Panc1 (cell line): Measurements from ENCODE around the gene PAOX. TPM values are rescaled to one million over a fixed set of nuclear protein-coding genes. Genes with fewer than 3 reads are reported as not detected.

Experiments used
- ATAC-seq: fragments of 200-7000 bp; cut with Tn5 transposase; 2 replicates; pipeline ENCODE4 v1.9.1; 2020; ENCODE audit warnings: mild to moderate bottlenecking, moderate library complexity
- Bru-seq: library from RNA; stranded (reverse); fragments of 400-500 nt; gene quantifications from one replicate; lab custom pipeline; 2021; lab: Mats Ljungman, UMichigan
- BruChase-seq, 2 experiments: library from RNA; stranded (reverse); fragments of 400-500 nt; gene quantifications; one replicate each; lab custom pipeline; 2021; lab: Mats Ljungman, UMichigan
- BruUV-seq: library from RNA; stranded (reverse); fragments of 400-500 nt; replicated peaks from 2 replicates; lab custom pipeline; 2021; lab: Mats Ljungman, UMichigan
- CTCF ChIA-PET: fragments of 300-600 bp; sonication (Branson Sonifier 250); formaldehyde crosslinking; loops from one replicate; lab custom pipeline; 2022; ENCODE audit warnings: antibody characterized with exemption; lab: Charles Lee
- POLR2A ChIA-PET: fragments of 300-600 bp; sonication (Branson Sonifier 250); formaldehyde crosslinking; loops from one replicate; lab custom pipeline; 2022; ENCODE audit warnings: antibody characterized with exemption; lab: Charles Lee
- DNase-seq: peaks from one replicate; pipeline ENCODE4 v3.0.0-alpha.2; 2010; ENCODE audit warnings: low read depth, low spot score
- H3K27ac ChIP-seq: 2 replicates; pipeline ENCODE4 v1.5.1; 2011; ENCODE audit warnings: mild to moderate bottlenecking, low read length, inconsistent platforms
- H3K27me3 ChIP-seq: fragments of 200-500 bp; sonication (Bioruptor generic); 2 replicates; pipeline ENCODE4 v1.6.0; 2014; ENCODE audit warnings: low read length, inconsistent platforms; ENCODE audit not compliant: control insufficient read depth, insufficient read depth
- H3K36me3 ChIP-seq: fragments of 200-500 bp; sonication (Bioruptor generic); 2 replicates; pipeline ENCODE4 v1.5.1; 2014; ENCODE audit warnings: inconsistent platforms, mild to moderate bottlenecking, low read length, moderate library complexity; ENCODE audit not compliant: control insufficient read depth, insufficient read depth
- H3K4me1 ChIP-seq: 2 replicates; pipeline ENCODE4 v1.5.1; 2011; ENCODE audit warnings: inconsistent platforms, mild to moderate bottlenecking, low read length, moderate library complexity; ENCODE audit not compliant: control insufficient read depth, insufficient read depth
- H3K4me3 ChIP-seq, 2 experiments: 2 replicates each; pipeline ENCODE4 v1.5.1; 2011 to 2012; ENCODE audit warnings: low read depth in 2 of 2, low read length in 2 of 2, mild to moderate bottlenecking in 2 of 2, inconsistent platforms in 1 of 2, moderate library complexity in 1 of 2
- H3K9me3 ChIP-seq: fragments of 200-500 bp; sonication (Bioruptor generic); 2 replicates; pipeline ENCODE4 v1.5.1; 2014; ENCODE audit warnings: low read depth, mild to moderate bottlenecking, inconsistent platforms, low read length, moderate library complexity; ENCODE audit not compliant: control insufficient read depth, insufficient read depth
- CTCF ChIP-seq: fragments of 450-650 bp; IDR thresholded peaks from 2 replicates; pipeline ENCODE4 v1.5.1; 2017; ENCODE audit warnings: mild to moderate bottlenecking
- POLR2AphosphoS5 ChIP-seq: IDR thresholded peaks from 2 replicates; pipeline ENCODE4 v1.6.1; 2012; ENCODE audit warnings: mild to moderate bottlenecking, low read depth, low read length, moderate library complexity
- REST ChIP-seq, 2 experiments: IDR thresholded peaks; 2 replicates each; pipeline ENCODE4 v1.6.1; 2011 to 2012; ENCODE audit warnings: low read depth in 2 of 2, control low read depth in 1 of 2, low read length in 1 of 2, mild to moderate bottlenecking in 1 of 2, moderate library complexity in 1 of 2; ENCODE audit not compliant: insufficient read depth in 1 of 2
- SIN3A ChIP-seq: IDR thresholded peaks from 2 replicates; pipeline ENCODE4 v1.6.1; 2012; ENCODE audit warnings: low read depth, mild to moderate bottlenecking, low read length, moderate library complexity, borderline replicate concordance; ENCODE audit not compliant: insufficient read depth
- TCF7L2 ChIP-seq: IDR thresholded peaks from 2 replicates; pipeline ENCODE4 v1.6.1; 2011; ENCODE audit warnings: mild to moderate bottlenecking, low read depth, low read length, inconsistent platforms
- in situ Hi-C: cut with HindIII; loops from 2 replicates; pipeline ENCODE4 v1.10.0; 2016; ENCODE audit warnings: low sequenced_read_pairs, low pct_unique_long_range_greater_than_20kb
- intact Hi-C: fragments of 100-400 bp; cut with micrococcal nuclease; formaldehyde crosslinking; loops from one replicate; pipeline ENCODE4 v1.10.0; 2022; ENCODE audit not compliant: unreplicated experiment
- long read RNA-seq: library from polyadenylated mRNA; unstranded; transcript quantifications from one replicate; pipeline ENCODE4 v2.0.0, GENCODE V29; 2021; ENCODE audit not compliant: unreplicated experiment
- polyA plus RNA-seq: library from polyadenylated mRNA; unstranded; fragments of >200 nt; gene quantifications from one replicate; pipeline ENCODE4 v1.2.1, GENCODE V29; 2012; ENCODE audit warnings: missing spikeins; ENCODE audit not compliant: insufficient read length
- total RNA-seq: library from RNA; stranded (reverse); gene quantifications from one replicate; pipeline ENCODE4 v1.2.1, GENCODE V29; 2021; ENCODE audit not compliant: unreplicated experiment

The PAOX gene
- total RNA-seq (9.3 TPM), Bru-seq, nascent RNA (percentile 53 among the genes with signal in this experiment), BruChase-seq, experiment 1, labeled RNA remaining after a 2-hour chase (percentile 58 among the genes with signal in this experiment), BruChase-seq, experiment 2, labeled RNA remaining after a 6-hour chase (percentile 57 among the genes with signal in this experiment)
- 11.0 TPM for polyA plus RNA-seq
- long read RNA-seq, partial matches to known transcripts, result 3 of 11 reads
- long read RNA-seq, other reads (novel, unspliced or antisense), result 4 of 11 reads

- ATAC-seq (peak; percentile 75), DNase-seq (no peak)
- H3K27ac ChIP-seq, result peak within 1 kb of the TSS; percentile 69
- BruUV-seq, result no TSS peak
- no peaks in the 10 kb centered on the region for H3K27me3 ChIP-seq
- TF ChIP-seq REST (IDR thresholded peaks at IDR 0.05; ENCODE audit: insufficient read depth in 1 of 2, low read depth in 2 of 2, low read length in 1 of 2) (no peak), POLR2AphosphoS5 (0 out of 2 replicates have a peak, but pooled peaks have one; percentile 37)
- H3K36me3 ChIP-seq, result no peaks in the 10 kb centered on the region
- H3K4me3 ChIP-seq, result peak within 1 kb of the TSS; percentile 77 to 78
- intact Hi-C loops (no loop called here), in situ Hi-C loops (no loop called here)
- ChIA-PET CTCF (no interaction called here), POLR2A (no interaction called here)
- 0 out of 2 replicates have a peak, but pooled peaks cover 3% of the 10 kb centered on the region for H3K4me1 ChIP-seq
- H3K9me3 ChIP-seq, result no peaks in the 10 kb centered on the region
These were observed at the start of gene PAOX for GRCh38 chr10:133379152-133379800. Gene PAOX, plus strand, starts transcription at chr10:133379262. Its CDS starts 55 bp downstream, at chr10:133379317.

- Histone ChIP-seq H3K9me3 (no peaks in the 10 kb centered on the region), H3K4me1 (peaks cover 14% of the 10 kb centered on the region)
- in situ Hi-C loops, result no loop called here
These were observed 49.4 kb upstream of the PAOX start for GRCh38 chr10:133329491-133330202.

More at GRCh38 chr10:133329491-133330202, 49.4 kb upstream of the PAOX start:
- ATAC-seq, result peak; percentile 87
- no TSS peak for BruUV-seq
- intact Hi-C loops, result no loop called here
- DNase-seq, result no peak
- Histone ChIP-seq H3K27ac (no peak overlapping the region), H3K4me3 (peak overlapping the region; percentile 12 to 48; a peak in 2 of 4 replicates), H3K27me3 (peaks cover 8% of the 10 kb centered on the region), H3K36me3 (no peaks in the 10 kb centered on the region)
- CTCF ChIA-PET, result interaction anchor here (0.6 to 1.3 kb wide), 7 partner anchors 14 to 187 kb away, joined by 3 to 7 read pairs (median 3); partner anchors contain the start of gene MTG1
- POLR2A ChIA-PET, result no interaction called here
- TF ChIP-seq REST (IDR thresholded peaks at IDR 0.05; ENCODE audit: insufficient read depth in 1 of 2, low read depth in 2 of 2, low read length in 1 of 2) (no peak), TCF7L2 (peak; percentile 47; the same call in 1 of the 2 replicates), SIN3A (no peak), CTCF (peak; percentile 100)
